GM12878 (cell line): ENCODE data around the gene SIVA1. TPM values are rescaled to one million over a fixed set of nuclear protein-coding genes. Genes with fewer than 3 reads are reported as not detected.

Source experiments
- ATF3 ChIP-seq: IDR thresholded peaks from 2 replicates; pipeline ENCODE4 v1.6.1; 2011; ENCODE audit warnings: low read depth, mild to moderate bottlenecking, low read length, moderate library complexity, borderline replicate concordance; ENCODE audit errors: extremely low read depth
- BHLHE40 ChIP-seq, 2 experiments: fragments of 450-650 bp in 1 of 2; IDR thresholded peaks; 2 replicates each; pipeline ENCODE4 v1.6.1; 2011 to 2017; ENCODE audit warnings: low read depth in 2 of 2, borderline replicate concordance in 1 of 2, improper control_type of control experiment in 1 of 2, low read length in 1 of 2, mild to moderate bottlenecking in 1 of 2
- CHD1 ChIP-seq: IDR thresholded peaks from 2 replicates; pipeline ENCODE4 v1.6.1; 2012; ENCODE audit warnings: low read depth, low read length, improper control_type of control experiment
- DPF2 ChIP-seq: fragments of 450-650 bp; IDR thresholded peaks from 2 replicates; pipeline ENCODE4 v1.6.1; 2017; ENCODE audit warnings: mild to moderate bottlenecking
- EGR1 ChIP-seq, 2 experiments: IDR thresholded peaks; 1 replicate in 1 of 2; 2 replicates in 1 of 2; pipeline ENCODE4 v1.6.1; 2011 to 2012; ENCODE audit warnings: low read depth in 2 of 2, low read length in 2 of 2, borderline replicate concordance in 1 of 2, mild to moderate bottlenecking in 1 of 2, moderate library complexity in 1 of 2
- EP300 ChIP-seq, 2 experiments: fragments of 150-350 bp in 1 of 2; IDR thresholded peaks; 2 replicates each; pipeline ENCODE4 v1.6.1; 2011 to 2012; ENCODE audit warnings: low read depth in 2 of 2, low read length in 2 of 2, borderline replicate concordance in 1 of 2, improper control_type of control experiment in 1 of 2, inconsistent platforms in 1 of 2; ENCODE audit not compliant: control insufficient read depth in 1 of 2
- GATAD2B ChIP-seq: fragments of 450-650 bp; conservative IDR thresholded peaks from 2 replicates; pipeline ENCODE4 v1.6.1; 2017; ENCODE audit warnings: low read depth, mild to moderate bottlenecking, moderate library complexity
- LARP7 ChIP-seq: fragments of 450-650 bp; IDR thresholded peaks from 2 replicates; pipeline ENCODE4 v1.6.1; 2017; ENCODE audit warnings: mild to moderate bottlenecking
- MEF2B ChIP-seq: fragments of 450-650 bp; IDR thresholded peaks from 2 replicates; pipeline ENCODE4 v1.6.1; 2018; ENCODE audit warnings: mild to moderate bottlenecking, moderate library complexity; ENCODE audit not compliant: partially characterized antibody, poor library complexity, severe bottlenecking
- NBN ChIP-seq: fragments of 450-650 bp; IDR thresholded peaks from 2 replicates; pipeline ENCODE4 v1.6.1; 2016
- NFXL1 ChIP-seq: fragments of 450-650 bp; IDR thresholded peaks from 2 replicates; pipeline ENCODE4 v1.6.1; 2017; ENCODE audit warnings: antibody characterized with exemption, mild to moderate bottlenecking, borderline replicate concordance
- NR2F1 ChIP-seq: fragments of 450-650 bp; conservative IDR thresholded peaks from 2 replicates; pipeline ENCODE4 v1.6.1; 2017; ENCODE audit warnings: mild to moderate bottlenecking
- POLR2AphosphoS5 ChIP-seq: IDR thresholded peaks from 2 replicates; pipeline ENCODE4 v1.6.1; 2011; ENCODE audit warnings: mild to moderate bottlenecking, low read length, inconsistent platforms
- POU2F2 ChIP-seq: IDR thresholded peaks from 3 replicates; pipeline ENCODE4 v1.6.1; 2011; ENCODE audit warnings: low read depth, mild to moderate bottlenecking, low read length, borderline replicate concordance
- RBBP5 ChIP-seq: fragments of 200-600 bp; sonication (generic); conservative IDR thresholded peaks from 2 replicates; pipeline ENCODE4 v1.6.1; 2016
- SREBF2 ChIP-seq: IDR thresholded peaks from 2 replicates; pipeline ENCODE4 v1.6.1; 2012; ENCODE audit warnings: mild to moderate bottlenecking, low read length
- STAT1 ChIP-seq: fragments of 450-650 bp; conservative IDR thresholded peaks from 2 replicates; pipeline ENCODE4 v1.6.1; 2014; ENCODE audit warnings: antibody characterized with exemption, mild to moderate bottlenecking
- TCF3 ChIP-seq: IDR thresholded peaks from 2 replicates; pipeline ENCODE4 v1.6.1; 2012; ENCODE audit warnings: low read depth, mild to moderate bottlenecking, low read length, borderline replicate concordance; ENCODE audit not compliant: insufficient read depth
- YY1 ChIP-seq: IDR thresholded peaks from 2 replicates; pipeline ENCODE4 v1.6.1; 2011; ENCODE audit warnings: low read depth, mild to moderate bottlenecking, low read length
- ZNF592 ChIP-seq: fragments of 450-650 bp; IDR thresholded peaks from 2 replicates; pipeline ENCODE4 v1.6.1; 2017; ENCODE audit warnings: mild to moderate bottlenecking, moderate library complexity
- polyA plus RNA-seq, 11 experiments: library from polyadenylated mRNA; depleted of rRNA in 4 of 11; unstranded in 6 of 11; stranded (reverse) in 5 of 11; fragments of >200 nt; fragmentation: Nextera tagmentation in 4 of 11; fragmentation: Illumina TruSeq in 1 of 11; extraction: Ambion mirVana in 4 of 11; extraction: Trizol in 1 of 11; gene quantifications; 1 replicate in 1 of 11; 2 replicates in 10 of 11; pipeline versions ENCODE4 v1.2.1 to v1.2.3, GENCODE V29; 2011 to 2016; ENCODE audit warnings: inconsistent platforms in 2 of 11, missing spikeins in 2 of 11, low read depth in 1 of 11
- total RNA-seq, 4 experiments: library from RNA; depleted of rRNA in 3 of 4; stranded (reverse); fragments of >200 nt in 3 of 4; fragmentation: Illumina TruSeq in 1 of 4; extraction: Trizol in 1 of 4; gene quantifications; 2 replicates each; pipeline versions ENCODE4 v1.2.1 to v1.2.3, GENCODE V29; 2013 to 2021

The SIVA1 gene
- total and polyA plus RNA-seq, 10 of the 15 experiments (the other 5 are each of a cell fraction or from before 2014, with no cell fraction given), result 4.6 to 282 (median 106) TPM

GRCh38 chr14:104795781-104796686, 43.1 kb downstream of the SIVA1 start (continued):
- TF ChIP-seq ZNF592, result no peak
- 0 out of 4 replicates have a peak, but pooled peaks of 1 of the 2 experiments have one; percentile 14 for TF ChIP-seq BHLHE40 (IDR thresholded peaks at IDR 0.05; ENCODE audit: borderline replicate concordance in 1 of 2, low read depth in 2 of 2, low read length in 1 of 2)
- peak in 1 of 2 experiments; percentile 84; a peak in 2 of 3 replicates for TF ChIP-seq EGR1 (IDR thresholded peaks at IDR 0.05; ENCODE audit: borderline replicate concordance in 1 of 2, low read depth in 2 of 2, low read length in 2 of 2)
- TF ChIP-seq NBN, result no peak
- no peak for TF ChIP-seq ATF3
- no peak for TF ChIP-seq RBBP5
- TF ChIP-seq DPF2, result peak; percentile 41
- no peak for TF ChIP-seq MEF2B
- 0 out of 3 replicates have a peak, but pooled peaks have one; percentile 14 for TF ChIP-seq POU2F2
- no peak for TF ChIP-seq EP300 (IDR thresholded peaks at IDR 0.05; ENCODE audit: borderline replicate concordance in 1 of 2, control insufficient read depth in 1 of 2, low read depth in 2 of 2, low read length in 2 of 2)
- TF ChIP-seq SREBF2, result no peak
- 0 out of 2 replicates have a peak, but pooled peaks have one; percentile 36 for TF ChIP-seq POLR2AphosphoS5
- no peak for TF ChIP-seq NFXL1
- TF ChIP-seq YY1, result no peak
- TF ChIP-seq LARP7, result peak; percentile 50; the same call in 1 of the 2 replicates
- peak; percentile 41; the same call in 1 of the 2 replicates for TF ChIP-seq NR2F1
- no peak for TF ChIP-seq TCF3
- 0 out of 2 replicates have a peak, but pooled peaks have one; percentile 24 for TF ChIP-seq GATAD2B
- no peak for TF ChIP-seq STAT1
- no peak for TF ChIP-seq CHD1
- TF ChIP-seq, all 136 proteins: peak for 10
